ENCODE results near the gene IFITM5. TPM values are rescaled to one million over a fixed set of nuclear protein-coding genes. Genes with fewer than 3 reads are reported as not detected.
A peak's percentile ranks its signal among the peaks of the same experiment; 100 is the strongest.

IFITM5 gene
- total RNA-seq, 1 donor from 2014 or later = 0.96 TPM

DNA sequence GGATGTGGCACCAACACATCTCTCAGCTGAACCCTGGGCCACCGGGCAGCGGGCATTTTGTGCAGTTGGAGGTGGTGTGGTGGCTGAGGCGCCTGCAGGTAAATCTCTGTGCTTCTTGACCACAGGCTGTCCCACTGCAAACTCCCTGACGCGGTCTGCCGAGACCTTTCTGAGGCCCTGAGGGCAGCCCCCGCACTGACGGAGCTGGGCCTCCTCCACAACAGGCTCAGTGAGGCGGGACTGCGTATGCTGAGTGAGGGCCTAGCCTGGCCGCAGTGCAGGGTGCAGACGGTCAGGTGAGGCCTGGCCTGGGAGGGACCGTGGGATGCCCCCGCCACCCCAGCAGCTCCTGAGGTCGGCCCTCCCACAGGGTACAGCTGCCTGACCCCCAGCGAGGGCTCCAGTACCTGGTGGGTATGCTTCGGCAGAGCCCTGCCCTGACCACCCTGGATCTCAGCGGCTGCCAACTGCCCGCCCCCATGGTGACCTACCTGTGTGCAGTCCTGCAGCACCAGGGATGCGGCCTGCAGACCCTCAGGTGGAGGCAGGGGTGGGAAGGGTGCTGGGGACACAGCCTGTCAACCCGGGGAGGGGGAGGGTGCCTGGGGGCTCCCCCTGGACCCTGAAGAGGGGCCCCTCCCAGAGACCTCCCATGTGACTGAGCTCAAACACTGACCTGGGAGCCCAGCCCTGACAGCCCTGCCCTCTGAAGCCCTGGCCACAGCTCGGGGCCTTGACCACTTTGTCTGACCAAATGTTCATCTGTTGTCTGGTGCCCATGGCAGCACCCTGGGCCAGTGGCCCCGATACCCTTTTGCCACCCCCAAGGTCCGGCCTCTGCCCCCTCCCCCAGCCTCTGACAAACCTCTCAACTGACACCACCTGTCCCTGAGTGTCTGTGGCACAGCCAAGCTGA lies 15.0 kb downstream of the IFITM5 start:
- no peak for DNase-seq (ENCODE audit: low spot score)

DNA sequence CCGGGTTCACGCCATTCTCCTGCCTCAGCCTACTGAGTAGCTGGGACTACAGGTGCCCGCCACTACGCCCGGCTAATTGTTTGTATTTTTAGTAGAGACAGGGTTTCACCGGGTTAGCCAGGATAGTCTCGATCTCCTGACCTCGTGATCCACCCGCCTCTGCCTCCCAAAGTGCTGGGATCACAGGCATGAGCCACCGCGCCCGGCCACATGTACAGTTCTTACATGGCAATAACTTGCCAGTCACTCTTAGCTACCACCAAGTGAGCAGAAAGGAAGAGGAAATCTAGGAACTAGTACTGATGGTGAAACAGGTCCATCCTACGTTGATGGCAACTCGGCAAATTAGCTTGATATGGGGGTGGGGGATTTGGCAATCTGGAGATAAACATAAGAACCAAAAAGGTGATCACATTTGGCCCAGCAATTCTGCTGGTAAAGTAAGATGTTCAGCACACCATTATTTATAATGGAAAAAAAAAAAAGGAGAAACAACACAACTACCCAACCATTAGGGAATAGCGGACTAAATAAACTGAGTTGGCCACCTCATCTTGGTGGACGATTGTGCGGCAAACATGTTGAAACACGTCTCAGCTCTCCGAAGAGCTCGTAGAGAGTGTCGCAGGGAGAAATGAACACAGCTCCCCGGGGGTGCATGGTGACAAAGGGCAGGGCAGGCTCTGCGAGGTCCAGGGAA lies 15.8 kb downstream of the IFITM5 start:
- DNase-seq (ENCODE audit: low spot score) = no peak

DNA sequence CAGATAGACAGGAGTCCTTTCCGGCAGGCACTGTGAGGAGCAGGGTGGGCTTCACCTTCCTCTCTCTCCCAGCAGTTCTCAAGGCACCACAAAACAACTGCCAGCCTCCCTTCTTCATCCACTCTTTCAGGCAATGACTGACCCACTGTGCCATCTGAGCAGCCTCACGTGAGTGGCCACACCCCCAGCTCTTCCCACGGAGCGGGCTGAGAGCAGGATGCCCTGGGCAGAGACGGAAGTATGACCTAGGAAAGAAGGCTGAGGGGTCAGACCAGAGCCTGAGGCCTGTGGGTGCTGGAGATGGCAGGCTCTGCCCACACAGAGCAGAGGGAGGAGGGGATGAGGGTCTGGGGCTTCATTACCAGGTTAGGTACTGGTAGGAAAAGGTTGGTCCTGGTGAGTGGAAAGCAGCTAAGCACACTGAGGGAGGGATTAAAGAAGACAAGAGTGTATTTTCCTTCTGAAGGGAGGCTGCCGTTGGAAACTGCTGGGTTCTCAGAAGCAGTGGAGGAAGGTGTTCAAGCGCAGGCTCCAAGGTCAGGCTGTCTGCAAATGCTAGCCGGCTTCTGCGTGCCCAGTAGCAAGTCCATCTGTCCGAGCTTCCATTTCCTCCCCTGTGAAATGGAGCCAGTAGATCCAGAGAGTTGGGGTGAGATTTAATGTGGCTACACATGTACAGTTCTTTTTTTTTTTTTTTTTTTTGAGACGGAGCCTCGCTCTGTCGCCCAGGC lies 16.5 kb downstream of the IFITM5 start:
- no peak for DNase-seq (ENCODE audit: low spot score)

DNA sequence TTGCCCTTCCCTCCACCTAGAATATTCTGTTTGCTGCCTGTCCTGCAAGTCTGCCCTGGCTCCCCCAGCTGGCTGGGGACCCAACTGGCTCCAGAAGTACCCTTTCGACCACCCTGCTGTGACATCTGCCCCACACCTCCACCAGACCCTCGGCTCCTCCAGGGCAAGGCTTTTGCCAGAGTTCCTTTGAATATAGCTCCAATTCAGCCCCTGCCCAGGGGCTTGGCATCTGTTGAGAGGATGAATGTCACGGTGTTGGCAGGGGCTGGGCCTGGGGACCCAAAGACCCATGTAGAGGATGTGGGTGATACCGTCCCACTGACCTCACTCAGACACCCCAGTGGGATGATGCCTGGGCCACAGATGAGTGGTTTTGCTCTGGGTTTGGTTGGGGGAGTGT lies 17.2 kb downstream of the IFITM5 start:
- no peak for DNase-seq (ENCODE audit: low spot score)

DNA sequence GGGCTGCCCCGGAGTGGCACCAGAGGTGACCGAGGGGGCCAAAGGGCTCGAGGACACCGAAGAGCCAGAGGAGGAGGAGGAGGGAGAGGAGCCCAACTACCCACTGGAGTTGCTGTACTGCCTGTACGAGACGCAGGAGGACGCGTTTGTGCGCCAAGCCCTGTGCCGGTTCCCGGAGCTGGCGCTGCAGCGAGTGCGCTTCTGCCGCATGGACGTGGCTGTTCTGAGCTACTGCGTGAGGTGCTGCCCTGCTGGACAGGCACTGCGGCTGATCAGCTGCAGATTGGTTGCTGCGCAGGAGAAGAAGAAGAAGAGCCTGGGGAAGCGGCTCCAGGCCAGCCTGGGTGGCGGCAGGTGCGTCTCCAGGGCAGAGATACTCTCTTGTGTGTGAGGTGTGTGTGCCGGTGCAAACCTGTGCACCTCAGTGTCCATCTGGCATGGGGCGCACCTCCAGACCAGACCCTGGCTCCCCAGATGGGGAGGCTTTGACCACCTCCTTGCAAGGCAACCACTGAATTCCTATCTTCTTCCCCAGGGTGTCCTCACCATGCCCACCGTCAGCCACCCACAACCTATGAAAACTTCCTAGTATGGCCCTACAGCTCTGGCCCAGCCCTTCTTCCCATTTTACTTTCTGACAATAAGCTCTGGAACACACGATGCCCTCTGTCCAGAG lies 17.7 kb downstream of the IFITM5 start:
- no peak for DNase-seq (ENCODE audit: low spot score)

DNA sequence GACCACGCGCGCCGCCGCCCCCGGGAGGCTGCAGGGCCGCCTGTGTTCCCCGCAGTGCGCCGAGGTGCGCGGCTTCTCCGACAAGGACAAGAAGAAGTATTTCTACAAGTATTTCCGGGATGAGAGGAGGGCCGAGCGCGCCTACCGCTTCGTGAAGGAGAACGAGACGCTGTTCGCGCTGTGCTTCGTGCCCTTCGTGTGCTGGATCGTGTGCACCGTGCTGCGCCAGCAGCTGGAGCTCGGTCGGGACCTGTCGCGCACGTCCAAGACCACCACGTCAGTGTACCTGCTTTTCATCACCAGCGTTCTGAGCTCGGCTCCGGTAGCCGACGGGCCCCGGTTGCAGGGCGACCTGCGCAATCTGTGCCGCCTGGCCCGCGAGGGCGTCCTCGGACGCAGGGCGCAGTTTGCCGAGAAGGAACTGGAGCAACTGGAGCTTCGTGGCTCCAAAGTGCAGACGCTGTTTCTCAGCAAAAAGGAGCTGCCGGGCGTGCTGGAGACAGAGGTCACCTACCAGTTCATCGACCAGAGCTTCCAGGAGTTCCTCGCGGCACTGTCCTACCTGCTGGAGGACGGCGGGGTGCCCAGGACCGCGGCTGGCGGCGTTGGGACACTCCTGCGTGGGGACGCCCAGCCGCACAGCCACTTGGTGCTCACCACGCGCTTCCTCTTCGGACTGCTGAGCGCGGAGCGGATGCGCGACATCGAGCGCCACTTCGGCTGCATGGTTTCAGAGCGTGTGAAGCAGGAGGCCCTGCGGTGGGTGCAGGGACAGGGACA lies 18.4 kb downstream of the IFITM5 start:
- no peak for DNase-seq (ENCODE audit: low spot score)

DNA sequence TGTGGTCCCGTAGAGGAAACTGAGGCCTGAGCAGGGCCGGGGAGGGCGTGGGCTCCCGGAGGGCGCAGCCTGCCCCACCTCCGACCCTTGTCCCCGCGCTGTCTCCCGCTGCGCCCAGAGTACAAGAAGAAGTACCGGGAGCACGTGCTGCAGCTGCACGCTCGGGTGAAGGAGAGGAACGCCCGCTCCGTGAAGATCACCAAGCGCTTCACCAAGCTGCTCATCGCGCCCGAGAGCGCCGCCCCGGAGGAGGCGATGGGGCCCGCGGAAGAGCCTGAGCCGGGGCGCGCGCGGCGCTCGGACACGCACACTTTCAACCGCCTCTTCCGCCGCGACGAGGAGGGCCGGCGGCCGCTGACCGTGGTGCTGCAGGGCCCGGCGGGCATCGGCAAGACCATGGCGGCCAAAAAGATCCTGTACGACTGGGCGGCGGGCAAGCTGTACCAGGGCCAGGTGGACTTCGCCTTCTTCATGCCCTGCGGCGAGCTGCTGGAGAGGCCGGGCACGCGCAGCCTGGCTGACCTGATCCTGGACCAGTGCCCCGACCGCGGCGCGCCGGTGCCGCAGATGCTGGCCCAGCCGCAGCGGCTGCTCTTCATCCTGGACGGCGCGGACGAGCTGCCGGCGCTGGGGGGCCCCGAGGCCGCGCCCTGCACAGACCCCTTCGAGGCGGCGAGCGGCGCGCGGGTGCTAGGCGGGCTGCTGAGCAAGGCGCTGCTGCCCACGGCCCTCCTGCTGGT lies 19.2 kb downstream of the IFITM5 start:
- no peak for DNase-seq (ENCODE audit: low spot score)

DNA sequence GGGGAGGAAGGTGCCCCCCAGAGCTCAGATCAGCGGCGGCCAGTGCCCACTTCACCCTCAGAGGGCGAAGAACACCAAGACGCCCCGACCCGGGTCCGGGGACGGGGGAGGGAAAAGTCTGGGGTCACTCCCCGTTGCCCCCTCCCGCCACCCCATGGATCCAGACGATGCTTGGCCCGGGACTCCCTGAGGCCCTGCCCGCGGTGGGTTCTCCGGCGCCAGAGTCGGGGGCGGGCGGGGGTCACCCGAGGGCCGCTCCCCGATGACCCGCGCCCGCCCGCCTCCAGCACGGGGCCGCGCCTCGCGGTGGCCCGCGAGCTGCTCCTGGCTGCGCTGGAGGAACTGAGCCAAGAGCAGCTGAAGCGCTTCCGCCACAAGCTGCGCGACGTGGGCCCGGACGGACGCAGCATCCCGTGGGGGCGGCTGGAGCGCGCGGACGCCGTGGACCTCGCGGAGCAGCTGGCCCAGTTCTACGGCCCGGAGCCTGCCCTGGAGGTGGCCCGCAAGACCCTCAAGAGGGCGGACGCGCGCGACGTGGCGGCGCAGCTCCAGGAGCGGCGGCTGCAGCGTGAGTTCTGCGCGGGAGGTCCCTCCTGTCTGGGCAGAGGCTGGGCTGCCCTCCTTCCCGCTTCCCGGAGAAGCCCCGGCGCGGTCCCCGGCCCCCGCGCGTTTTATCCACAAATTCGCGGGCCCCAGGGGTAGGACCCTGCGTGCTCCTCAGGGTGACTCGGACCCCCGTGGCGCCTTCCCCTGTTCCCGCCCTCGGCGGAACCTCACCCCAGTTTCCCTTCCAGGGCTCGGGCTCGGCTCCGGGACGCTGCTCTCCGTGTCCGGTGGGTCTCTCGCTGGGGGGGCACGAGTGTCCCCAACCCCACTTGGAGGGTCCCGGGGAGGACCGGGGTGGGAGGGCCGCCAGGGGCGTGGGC lies 20.0 kb downstream of the IFITM5 start:
- DNase-seq (ENCODE audit: low spot score) = no peak

DNA sequence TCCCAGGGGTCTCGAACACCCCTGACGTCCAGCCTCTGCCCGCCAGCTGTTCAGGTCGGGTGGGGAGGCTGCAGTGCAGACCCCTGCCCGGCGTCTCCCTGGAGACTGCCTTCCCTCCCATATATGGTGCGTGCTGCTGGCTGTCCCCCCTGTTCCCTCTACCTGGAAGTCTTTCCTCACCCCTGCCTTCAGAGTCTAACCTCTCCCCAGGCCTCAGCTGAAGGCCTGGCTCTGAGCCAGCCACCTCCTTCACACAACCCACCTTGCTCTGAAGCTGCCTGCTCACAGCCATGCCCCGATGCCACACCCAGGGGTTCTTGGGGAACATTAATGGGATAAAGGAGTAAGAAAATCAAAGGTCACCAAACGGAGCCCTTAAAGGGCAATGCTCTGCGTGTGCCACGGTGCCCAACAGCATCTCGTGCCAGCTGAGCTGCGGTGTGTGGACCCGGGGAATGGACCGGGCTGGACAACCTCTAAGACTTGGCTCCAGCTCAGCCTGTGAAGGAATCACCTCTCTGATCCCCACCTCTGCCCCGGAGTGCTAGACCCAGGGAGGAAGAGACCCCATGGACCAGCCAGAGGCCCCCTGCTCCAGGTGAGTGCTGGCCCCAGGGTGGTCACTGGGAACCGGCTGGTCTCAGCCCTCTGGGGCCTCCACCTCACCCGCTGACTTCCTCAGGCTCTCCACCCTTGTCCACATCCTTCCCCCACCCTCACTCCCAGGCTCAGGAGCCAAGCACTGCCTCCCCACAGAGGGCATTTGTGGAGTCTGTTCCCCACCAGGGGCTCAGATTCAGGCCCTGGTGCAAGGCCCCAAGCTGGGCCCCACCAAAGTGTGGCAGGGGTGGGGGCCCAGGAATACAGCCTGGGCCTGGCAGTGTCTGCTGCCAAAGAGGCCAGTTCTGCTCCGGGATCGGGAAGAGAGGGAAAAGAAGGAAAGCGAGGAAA lies 21.1 kb downstream of the IFITM5 start, which contains the start of gene NLRP6:
TSS of gene NLRP6 (plus strand) at position 407 of the 951 bp plus-strand sequence. CDS start at position 570, 163 bp downstream.
- DNase-seq (ENCODE audit: low spot score) = no peak

DNA sequence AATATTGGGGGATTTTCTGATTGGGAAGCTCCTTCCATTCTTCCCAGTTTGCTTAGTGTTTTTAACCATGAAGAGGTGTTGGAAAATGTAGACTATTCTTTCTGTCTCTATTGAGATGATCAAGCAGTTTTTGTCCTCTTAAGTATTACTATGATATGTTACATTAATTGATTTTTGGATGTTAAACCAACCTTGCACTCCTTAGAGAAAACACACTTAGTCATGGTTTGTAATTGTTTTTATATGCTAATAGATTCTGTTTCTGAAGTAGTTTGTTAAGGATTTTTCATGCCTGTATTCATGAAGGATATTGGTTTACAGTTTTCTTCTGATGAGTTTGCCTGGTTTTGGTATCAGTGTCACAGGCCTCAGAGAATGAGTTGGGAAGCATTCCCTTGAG lies 23.1 kb downstream of the IFITM5 start:
- no peak for DNase-seq (ENCODE audit: low spot score)

DNA sequence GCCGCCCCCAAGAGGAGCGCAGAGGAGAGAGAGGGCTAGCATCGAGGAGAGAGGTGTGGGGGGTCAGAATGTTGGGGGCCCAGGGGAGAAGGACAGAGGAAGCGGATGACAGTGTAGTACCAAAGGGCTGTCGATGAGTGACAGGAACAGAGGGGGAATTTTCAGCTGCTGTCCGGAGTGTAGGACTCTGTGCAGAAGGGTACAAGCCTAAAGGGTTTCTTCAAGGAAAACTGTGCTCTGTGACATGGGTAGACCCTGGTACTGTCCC lies 26.5 kb downstream of the IFITM5 start:
- DNase-seq (ENCODE audit: low spot score) = no peak

DNA sequence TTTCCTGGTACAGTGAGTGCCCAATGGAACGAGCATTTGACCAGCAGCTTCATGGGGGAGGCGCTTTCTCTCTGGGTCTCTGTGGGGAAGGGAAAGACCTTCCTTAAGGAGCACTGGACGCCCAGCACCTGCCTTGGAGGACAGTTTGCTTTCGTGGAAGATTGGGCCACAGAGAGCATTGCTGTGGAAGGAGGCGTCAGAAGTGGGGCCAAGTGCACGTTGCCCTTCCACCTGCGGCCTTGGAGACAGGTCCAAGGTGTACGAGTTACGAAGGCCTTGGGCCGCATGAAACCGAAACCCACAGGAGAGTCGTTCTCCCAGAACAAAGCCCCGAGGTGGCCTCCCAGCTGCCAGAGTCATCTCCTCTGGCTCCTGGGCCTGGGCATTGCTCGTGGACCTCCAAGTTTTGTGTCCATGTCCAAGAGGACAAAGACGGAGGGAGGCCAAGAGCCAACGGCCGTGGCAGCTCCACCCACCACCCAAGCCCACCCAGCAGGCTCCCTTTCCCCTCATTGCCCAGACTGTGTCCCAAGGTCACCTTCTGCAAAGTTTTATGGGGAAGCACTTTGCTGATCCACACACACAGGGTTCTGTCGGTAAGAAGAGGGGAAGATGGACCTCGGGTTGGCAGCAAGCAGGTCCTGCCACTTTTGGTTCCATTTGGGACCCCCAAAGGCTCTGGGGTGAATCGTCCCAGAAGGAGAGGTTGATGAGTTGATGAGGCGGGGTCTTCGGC lies 27.0 kb downstream of the IFITM5 start:
- DNase-seq (ENCODE audit: low spot score) = no peak

DNA sequence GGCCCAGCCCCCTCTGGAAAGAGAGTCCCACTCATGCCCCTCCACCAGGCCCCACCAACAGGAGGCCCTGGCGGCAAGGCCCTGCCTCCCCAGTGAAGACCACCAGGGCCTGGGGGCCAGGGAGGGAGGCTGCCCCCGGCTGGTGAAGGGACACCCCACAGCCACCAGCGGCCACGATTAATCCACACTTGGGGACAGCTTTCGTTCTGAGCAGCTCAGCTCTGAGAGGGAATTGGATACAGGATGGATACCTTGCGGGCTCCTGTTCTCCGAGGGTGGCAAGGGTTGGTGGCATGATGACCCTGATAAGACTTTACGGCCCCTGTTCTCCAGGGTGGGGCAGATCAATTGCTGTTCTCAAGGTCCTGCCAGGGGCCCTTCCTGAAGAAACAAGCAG lies 28.0 kb downstream of the IFITM5 start:
- DNase-seq (ENCODE audit: low spot score) = no peak

DNA sequence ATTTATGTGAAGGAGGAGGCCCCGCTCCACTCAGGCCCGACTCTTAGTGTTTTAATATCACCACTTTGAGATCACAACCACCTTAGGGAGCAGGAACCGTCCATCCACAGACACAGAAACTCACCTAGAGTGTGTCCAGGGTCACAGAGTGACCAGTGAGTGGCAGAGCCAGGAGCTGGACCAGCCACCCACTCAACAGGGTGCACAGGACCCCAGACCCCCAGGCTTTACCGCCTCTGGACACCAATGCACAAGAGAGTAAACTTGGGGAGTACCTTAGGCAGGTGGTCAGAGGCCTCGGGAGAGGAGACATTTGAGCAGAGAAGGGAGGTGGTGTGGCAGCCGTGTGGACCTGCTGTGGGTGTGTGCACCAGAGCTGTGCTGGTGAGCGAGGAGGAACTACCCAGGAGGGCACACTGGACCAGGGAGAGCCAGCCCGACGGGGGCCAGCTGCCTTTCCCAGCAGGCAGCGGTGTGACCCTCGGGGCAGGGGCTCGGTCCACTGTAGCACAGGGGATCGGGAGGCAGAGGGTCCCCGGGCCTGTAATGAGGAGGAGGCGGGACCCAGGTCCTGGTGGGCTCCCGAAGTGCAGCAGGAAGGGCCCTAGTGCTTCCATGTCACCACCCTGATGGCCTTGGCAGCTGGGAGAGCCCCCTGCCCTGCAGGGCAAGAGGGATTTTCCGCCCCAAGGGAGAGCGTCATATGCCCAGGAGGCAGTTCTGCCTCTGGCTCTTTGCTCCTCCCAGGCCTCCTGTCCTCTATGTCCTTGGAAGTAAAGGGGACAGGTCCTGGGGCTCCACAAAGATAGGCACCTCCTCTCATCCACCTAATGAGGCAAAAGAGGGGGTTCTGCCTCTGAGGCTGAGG lies 28.6 kb downstream of the IFITM5 start:
- no peak for DNase-seq (ENCODE audit: low spot score)

DNA sequence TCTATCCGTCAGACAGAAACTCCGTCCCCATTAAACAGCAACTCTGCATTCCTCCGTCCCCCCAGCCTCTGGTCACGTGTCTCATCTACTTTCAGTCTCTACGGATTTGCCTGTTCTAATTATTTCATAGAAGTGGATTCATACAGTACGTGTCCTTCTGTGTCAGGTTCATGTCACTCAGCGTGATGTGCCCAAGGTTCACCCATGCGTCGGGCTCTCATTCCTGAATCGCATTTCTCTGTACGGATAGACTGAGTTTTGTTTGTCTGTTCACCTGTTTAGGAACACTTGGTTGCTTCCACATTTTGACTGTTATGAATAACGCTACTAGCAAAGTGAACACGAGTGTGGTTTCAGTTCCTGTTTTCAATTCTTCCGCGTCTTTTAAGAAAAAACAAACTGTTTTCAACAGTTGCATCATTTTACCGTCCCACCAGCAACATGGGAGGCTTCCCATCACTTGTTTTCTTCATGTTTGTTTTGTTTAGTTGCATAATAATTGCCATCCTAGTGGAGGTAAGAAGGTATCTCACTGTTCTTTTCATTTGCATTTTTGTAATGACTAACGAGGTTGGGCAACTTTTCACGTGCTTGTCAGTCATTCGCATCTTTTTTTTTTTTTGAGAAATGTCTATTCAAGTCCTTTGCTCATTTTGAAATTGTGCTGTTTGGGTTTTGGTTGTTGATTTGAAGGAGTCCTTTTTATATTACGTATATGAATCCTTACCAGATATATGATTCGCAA lies 30.0 kb downstream of the IFITM5 start:
- DNase-seq (ENCODE audit: low spot score) = peak; percentile 51

DNA sequence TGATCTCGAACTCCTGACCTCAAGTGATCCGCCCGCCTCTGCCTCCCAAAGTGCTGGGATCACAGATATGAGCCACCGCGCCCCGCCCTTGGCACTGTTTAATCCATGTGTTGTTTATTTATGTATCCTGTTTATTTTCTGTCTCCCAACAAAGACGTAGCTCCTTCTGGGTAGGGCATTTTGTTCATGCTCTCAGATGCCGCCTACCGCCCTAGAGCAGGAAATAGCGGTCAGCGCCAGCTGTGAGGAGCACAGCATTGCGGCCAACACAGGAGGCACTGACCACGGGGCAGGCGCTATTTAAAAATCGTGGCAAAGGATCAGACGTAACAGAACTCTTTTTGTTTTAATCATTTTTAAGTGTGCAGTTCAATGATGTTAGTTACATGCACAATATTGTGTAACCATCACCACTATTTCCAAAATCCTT lies 30.6 kb downstream of the IFITM5 start:
- peak; percentile 25 for DNase-seq (ENCODE audit: low spot score)
